ENCODE measurements around the gene TSEN54.

- TF ChIP-seq ZNF274 (IDR thresholded peaks at IDR 0.05; ENCODE audit: low read depth, low read length) (no peak), YY1 (IDR thresholded peaks at IDR 0.05; ENCODE audit: insufficient read depth, insufficient read length) (no peak)
Observed at GRCh38 chr17:75473246-75473645, 43.1 kb upstream of the TSEN54 start.

Data from NT2/D1 (cell line).